HG02884 (cell line): ENCODE measurements around the gene ADAMTS1.

Experiments
- ATAC-seq: cut with Tn5 transposase; IDR thresholded peaks from one replicate; pipeline ENCODE4 v1.9.1; 2021; ENCODE audit warnings: mild to moderate bottlenecking, moderate library complexity; ENCODE audit not compliant: unreplicated experiment

ADAMTS1 gene

DNA sequence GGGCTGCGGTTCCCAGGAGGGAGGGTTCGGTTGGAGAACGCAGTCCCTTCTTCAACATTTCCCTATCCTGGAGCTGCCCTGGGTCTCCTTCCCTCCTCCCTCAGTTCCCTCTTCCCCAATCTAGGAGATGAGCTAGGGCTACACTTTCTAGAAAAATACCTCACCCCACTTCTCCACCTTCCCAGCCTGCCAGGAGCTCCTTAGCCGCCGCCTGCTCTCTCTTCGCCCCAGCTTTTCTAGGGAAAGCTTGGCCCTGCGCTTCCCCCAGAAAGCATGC, 488 bp upstream of the ADAMTS1 start:
- no peak for ATAC-seq

DNA sequence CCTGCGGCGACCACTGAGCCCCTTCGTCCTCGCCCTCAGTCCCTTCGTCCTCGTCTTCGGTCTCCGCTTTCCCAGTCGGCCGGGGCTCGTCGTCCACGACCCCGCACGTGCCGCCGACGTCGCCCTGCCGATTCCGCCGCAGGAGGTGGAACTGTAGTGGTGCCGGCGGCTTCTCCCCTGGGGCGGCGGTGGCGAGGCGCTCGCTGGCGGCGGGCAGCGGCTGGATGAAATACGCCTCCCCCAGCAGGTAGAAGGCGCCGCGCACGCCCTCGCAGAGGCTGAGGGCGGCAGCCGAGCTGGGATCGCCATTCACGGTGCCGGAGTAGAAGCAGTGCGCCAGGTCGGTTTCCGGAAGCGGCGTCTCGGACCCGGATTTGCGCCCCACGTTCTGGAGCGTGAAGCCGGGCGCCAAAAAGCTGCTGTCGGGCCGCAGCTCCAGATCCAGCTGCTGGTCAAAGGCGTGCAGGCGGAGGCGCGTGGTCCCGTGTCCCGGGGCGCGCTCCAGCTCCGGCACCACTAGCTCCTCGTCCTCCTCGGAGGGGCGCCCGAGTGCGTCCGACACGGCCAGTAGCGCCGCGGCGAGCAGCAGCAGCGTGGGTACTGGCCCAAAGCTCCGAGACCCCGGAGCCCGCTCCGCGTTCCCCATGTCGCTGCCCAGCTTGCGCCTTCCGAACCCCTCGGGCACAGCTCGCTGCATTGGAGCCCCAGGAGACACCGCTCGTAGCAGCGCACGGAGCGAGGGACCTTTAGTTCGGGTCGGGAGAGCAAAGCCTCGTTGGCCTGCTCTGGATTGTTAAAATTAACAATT, 747 bp downstream of the ADAMTS1 start:
- ATAC-seq: no peak

DNA sequence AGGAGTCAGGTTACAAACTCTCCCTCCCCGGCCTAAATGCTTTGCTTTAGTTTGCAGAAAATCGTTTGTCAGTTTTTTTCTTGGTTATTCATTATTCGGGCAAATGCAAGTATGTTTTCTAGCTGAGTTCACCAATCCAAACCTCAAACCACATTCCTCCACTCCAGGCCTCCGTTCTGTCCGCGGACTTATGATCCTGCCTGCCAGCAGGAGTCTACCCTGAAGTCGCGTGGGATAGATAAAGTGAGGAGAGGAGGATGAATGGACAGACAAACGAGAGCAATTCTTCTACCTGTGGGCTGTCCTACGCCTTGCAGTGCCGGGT, 1.3 kb downstream of the ADAMTS1 start:
- no peak for ATAC-seq

DNA sequence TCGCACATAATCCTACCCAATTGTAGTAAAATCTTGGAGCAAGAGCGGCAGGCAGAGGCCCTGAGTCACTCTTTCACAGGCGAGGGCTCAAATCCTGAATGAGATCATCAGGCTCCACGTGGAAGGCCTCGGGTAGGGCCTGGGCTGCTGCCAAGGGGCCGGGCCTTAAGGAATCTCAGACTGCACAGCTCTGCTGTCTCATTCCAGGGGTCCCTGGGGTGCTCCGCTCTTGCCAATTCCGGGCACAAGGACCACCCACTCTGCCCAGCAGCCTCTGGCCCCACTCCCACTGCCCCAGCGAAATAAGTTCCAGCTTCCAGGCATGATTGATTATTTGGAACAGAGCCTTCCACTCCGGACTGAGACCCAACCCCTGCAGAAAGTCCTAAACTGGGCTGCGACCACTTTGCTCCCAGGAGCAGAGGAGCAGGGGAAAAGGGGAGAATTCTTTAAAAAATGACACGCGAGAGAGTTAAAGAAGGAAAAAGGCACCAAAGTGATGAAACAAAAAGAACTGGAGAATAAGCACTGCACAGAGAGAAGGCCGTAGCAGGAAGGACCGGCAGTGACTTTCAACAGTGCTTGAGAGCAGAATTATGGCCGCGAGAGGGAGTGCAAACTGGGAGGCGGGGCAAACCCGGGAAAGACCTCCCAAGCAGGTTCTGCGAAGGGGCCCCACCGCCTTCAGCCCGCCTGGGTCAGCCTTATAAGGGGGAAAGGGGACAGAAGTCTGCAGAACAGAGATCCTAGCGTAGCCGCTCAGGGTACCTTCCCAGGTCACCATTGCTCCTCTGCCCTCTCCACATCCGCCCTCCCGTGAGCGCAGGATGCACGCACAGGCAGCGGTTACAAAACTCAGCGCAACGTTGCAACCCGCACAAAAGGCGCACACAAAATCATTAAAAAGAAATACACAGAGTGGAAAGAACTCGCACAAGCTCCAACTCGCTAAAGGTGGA, 2.0 kb downstream of the ADAMTS1 start:
- ATAC-seq: no peak

DNA sequence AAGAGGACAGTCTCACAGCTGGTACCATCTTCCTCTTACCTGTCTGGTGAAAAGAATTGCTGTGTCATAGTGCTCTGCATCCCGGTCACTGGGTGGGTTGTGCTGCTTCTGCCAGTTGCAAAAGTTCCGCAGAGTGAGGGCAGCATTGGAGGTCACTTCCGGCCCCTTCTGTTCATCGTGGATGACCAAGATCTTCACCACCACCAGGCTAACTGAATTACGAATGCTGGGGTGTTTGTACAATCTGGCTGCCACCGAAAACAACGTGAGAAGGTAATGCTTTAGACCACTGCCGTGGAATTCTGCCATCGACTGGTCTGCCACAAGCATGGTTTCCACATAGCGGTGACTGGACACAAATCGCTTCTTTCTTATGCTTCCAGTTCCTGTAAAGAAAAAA, 2.9 kb downstream of the ADAMTS1 start:
- ATAC-seq: no peak

DNA sequence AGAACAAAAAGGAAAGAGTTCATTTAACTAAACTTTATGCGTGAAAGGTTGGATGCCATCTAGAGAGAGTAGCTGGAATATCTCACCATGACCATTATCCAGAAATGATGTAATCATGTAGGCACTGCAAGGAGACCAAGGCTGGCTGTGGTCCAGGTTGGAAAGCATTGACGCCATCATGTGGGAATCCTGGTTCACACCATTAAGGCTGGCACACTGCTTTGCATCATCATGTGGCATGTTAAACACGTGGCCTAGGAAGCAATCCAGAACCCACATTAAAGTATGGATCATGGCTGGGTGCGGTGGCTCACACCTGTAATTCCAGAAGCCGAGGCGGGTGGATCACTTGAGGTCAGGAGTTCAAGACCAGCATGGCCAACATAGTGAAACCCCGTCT, 4.3 kb downstream of the ADAMTS1 start:
- no peak for ATAC-seq

DNA sequence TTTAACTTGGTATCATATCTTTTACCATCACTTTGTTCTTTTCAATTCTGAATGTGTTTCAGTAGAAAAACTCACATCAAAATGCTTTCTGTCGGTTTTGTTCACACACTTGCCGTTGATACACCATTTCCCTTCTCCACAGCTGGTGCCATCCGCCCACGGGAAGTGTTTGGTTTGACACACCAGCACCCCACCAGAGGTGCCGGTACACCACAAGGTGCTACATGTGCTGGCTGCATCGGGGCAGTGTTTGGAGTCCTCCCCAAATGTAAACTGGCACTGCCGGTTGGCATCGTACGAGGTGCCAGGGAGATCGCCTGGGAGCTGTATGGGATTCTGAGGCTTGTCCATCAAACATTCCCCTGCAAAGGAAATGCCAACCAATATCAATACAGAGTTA, 5.0 kb downstream of the ADAMTS1 start:
- no peak for ATAC-seq

DNA sequence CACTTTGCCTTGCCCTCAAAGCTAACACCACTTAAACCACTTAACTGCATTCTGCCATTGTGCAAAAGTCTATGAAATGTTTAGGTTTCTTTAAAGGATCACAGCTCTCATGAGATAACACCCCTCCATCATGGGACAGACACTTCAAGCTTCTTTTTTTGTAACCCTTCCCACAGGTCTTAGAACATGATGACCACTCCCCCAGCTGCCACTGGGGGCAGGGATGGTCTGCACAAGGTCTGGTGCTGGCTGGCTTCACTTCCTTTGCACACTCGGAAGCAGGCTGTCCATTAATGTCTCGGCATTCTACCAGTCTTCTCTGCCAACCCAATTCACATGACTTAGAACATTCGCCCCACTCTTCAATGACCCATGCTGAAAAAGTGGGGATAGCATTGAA, 7.7 kb downstream of the ADAMTS1 start:
- ATAC-seq: no peak

DNA sequence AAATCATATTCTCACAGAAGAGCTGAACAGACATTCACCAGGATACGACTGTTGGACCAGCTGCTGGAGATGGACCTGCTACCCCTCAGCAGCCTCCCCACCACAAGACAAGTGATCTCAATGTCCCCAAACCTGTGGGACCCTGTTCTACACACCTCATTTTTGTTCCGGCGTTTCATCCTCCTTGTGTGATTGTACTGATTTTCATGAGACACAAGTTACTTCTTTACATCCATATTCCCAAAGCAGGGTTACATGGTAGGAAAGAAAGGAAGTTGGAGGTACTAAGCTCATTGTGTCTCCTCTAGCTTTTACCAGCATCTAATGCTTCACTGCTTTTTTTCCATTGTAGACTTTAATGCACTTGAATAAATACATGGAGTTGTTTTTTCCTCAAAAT, 8.7 kb downstream of the ADAMTS1 start:
- no peak for ATAC-seq

DNA sequence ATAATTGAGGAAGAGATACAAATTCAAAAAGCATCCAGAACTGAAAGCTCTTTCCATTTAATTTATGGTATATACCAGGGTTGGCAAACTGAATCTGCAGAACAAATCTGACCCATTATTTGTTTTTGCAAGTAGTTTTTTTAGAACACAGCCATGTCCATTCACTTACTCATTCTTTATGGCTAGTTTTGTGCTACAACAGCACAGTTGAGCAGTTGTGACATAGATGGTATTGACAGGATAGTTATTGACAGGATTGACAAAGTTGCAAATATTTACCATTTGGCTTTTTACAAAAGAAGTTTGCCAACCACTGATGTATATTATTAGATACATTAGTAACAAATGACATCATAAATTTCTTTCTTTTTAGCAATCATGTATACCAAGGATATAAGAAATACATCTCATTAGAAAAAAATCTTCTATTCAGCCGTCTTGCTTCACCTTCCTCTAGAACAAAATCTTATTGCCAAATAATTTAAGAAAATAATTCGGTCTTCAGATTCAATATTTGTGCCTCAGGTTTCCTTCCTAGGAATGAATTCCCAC, 9.4 kb downstream of the ADAMTS1 start:
- ATAC-seq: no peak

DNA sequence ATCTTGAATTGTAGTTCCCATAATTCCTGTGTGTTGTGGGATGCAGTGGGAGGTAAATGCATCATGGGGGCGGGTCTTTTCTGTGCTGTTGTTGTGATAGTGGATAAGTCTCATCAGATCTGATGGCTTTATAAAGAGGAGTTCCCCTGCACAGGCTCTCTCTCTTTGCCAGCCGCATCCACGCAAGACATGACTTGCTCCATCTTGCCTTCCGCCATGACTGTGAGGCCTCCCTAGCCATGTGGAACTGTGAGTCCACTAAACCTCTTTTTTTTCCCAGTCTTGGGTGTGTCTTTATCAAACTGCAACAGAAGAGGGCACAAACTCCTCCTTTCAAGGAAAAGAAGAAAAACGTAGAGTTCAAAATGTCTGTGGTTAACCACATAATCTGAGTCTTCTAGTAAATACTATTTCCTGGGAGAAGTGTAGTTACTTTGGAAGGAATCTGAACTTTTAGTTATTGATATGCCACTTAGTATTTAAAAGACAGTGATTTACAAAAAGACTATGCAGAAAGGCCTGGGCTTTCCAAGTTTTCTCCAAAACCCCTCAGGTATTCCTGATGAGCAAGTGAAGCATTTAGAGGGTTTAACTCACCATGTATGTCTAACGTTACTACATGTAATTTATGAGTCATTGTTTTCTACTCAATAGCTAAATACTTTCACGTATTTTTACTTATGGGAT, 10.0 kb downstream of the ADAMTS1 start:
- no peak for ATAC-seq

DNA sequence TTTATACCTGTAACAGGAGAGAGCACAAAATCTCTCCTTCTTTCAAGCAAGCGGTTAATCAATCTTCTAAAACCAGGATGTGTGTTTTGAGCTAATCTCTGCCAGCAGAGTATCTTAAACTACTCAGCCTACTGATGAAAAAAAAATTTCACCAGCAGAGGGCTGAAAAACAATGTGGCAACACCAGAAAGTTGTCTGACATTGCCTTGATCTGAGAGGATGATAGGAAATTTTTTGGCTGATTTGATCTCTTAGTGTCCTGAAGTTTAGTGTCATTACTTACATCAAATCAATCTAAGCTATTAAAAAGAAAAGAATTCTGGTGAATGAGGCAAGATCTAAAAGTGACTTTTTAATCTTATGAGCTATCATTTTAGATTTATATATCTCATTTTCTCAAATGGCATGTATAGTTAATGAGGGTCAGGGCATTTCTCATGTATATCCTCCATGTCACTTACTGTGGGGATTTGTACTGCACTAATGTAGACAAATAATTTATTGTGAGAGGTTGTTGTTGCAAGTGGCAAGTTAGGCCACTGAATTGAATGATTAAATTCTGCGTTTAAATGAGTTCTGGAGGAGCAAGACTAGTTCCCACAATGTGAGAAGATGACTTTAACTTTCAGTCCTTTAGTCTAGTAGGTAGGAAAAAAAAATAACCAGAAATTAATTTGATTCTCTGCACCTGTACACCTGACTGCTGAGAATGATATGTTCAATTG, 10.9 kb downstream of the ADAMTS1 start:
- ATAC-seq: no peak

DNA sequence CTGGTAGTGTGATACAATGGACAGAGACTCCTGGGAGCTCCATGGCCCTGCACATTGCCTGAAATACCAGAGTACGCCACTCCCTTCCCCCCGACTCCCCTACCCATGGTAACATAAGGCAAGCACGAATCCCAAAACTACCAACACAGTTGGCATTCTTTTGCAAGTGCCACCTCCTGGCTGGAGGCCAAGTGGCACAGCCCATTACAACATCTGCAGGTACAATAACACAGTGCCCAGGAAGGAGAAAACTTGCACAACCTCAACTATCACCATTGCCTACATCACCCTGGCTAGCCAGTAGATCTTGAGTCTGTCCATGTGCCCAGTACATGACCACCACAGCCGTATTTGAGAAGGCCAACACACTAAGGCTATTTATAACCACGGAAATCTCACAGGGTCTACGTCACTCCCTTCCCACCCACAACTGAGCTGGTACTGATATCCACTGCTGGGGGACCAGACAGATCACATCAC, 11.7 kb downstream of the ADAMTS1 start:
- ATAC-seq: no peak

DNA sequence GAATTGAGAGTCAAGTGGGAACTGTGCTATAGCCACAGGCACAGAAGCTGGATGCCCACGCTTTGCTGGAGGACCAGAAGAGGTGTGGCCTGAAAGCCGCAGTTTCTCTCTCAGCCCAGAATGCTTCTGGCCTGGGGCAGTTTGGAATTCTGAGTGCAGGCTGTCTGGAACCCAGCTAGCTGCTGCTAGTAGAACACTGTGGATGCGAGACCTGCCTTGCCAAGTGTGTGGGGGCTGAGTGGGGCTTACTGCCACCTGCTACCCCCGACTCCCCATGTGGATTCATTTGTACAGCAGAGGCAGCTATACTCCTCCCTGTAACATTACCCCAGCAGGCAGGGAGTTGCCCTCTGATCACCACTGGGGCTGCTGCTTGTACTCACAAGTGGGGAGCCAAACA, 12.2 kb downstream of the ADAMTS1 start:
- no peak for ATAC-seq

DNA sequence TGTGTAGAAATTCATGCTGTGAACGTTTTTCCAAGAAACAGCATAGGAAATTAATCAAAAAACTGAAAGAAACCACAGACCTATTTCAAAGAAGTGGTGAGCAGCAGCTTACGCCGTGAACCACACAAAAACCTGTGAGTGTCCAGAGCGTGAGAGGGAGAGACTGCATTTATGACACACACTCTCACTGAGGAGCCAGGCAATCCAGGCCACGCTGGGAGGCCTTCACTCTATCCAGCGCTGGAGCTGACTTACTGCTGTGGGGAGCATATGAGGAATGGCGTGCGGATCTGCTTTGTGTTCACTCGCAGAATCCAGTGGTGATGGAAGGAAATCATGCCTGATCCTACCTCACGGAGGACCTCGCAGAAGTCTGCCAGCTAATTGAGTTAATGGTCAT, 12.7 kb downstream of the ADAMTS1 start:
- no peak for ATAC-seq

DNA sequence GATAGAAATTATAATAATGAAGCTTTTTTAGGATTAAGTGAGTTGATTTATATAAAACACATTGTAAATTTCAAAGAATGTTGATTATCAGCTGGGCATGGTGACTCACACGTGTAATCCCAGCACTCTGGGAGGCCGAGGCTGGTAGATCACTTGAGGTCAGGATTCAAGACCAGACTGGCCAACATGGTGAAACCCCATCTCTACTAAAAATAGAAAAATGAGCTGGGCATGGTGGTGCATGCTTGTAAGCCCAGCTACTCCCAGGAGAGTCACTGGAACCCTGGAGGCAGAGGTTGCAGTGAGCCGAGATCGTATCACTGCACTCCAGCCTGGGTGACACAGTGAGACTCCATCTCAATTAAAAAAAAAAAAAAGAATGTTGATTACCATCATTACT, 18.4 kb downstream of the ADAMTS1 start:
- ATAC-seq: no peak

DNA sequence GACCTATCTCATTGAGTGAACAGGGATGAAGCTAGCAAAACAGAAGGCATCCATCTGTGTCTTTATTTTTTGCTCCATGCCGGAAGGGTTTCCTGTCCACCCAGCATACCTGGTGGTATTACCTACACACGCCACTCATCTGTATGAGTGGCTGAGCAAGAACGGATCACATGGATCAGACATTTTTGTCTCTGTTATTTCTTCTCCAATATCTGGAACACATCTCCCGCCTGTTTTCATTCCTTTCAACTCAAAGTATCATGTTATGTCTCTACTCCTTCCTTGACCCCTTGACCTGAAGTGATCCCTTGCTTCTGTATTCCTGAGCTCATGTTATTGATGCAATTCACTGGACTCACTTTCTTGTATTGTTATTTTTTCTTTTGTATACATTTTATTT, 24.7 kb downstream of the ADAMTS1 start:
- no peak for ATAC-seq

DNA sequence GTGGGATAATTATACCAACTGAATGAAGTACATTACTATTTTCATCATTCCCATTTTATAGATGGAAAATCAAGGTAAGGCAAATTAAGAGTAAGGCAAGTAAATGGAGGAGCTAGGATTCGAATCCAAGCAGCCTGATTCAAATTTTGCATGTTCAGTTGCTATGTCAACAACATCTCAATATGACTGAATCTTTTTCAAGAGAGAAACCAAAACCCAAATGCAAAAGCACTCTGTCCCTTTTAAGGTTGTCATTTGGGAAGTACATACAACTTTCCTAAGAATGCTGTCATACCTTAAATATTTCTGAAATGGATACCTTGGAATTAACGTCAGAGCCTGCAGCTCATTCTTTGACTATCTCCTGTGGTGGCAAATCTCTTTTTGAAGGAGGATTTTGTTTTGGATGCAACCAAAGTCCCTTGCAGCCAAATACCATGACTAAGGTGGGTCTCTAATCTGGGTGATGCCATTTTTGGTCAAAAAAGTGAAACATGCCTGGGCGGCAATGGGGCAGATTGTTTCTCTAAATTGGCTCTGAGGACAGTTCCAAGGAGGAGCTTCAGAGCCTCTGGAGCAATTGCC, 25.4 kb downstream of the ADAMTS1 start:
- no peak for ATAC-seq

DNA sequence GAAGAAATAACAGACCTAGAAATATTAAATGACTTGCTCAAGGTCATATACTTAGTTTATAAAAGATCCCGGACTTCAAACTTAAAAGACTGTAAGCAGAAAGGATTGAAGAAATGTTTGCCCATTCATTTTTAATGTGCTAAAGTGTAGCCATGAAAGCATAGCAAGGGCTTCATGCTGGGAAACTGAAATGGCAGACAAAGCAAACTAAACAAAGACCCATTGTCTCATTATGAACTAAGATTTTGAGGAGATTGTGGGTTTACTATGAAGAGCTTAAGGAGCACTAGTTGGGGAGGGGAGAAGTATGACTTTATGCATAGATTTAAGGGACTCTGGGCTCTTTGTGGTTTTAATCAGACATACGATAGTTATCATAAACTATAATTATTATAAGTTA, 26.3 kb downstream of the ADAMTS1 start:
- no peak for ATAC-seq

DNA sequence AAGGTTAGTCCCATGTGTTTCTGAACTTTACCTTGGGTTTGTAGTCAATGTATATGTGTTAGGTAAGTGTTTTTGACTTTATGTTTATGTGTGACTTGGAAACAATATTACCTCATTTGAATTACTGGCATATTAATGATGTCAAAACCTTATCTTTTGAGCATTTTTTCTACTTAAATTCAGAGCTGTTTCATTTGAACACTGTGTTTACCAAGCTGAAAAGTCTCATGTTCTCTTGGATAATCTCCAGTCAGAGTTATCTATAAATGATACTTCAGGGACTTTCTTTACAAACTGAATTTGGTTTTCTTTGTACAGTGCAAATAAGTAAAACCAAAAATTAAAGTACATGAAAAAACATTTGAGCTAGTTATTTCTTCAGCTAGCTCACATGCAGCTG, 30.0 kb downstream of the ADAMTS1 start:
- no peak for ATAC-seq
